Islet of Langerhans (tissue), 1 donor: ENCODE results near the gene MIEF1.
A peak's percentile ranks its signal among the peaks of the same experiment; 100 is the strongest.
"Not testable (repeated sequence)": the region's sequence is repeated elsewhere in the genome, so short reads cannot be mapped to it uniquely, and the experiment has no call there.

Experiments
- FAIRE-seq: peaks from one replicate; lab custom pipeline; 2011; peaks lifted over from hg19 to GRCh38; lab: Jason Lieb, UNC

Gene MIEF1

GRCh38 chr22:39490135-39490798, 11.8 kb upstream of the MIEF1 start:
- peak; percentile 94 for FAIRE-seq

DNA sequence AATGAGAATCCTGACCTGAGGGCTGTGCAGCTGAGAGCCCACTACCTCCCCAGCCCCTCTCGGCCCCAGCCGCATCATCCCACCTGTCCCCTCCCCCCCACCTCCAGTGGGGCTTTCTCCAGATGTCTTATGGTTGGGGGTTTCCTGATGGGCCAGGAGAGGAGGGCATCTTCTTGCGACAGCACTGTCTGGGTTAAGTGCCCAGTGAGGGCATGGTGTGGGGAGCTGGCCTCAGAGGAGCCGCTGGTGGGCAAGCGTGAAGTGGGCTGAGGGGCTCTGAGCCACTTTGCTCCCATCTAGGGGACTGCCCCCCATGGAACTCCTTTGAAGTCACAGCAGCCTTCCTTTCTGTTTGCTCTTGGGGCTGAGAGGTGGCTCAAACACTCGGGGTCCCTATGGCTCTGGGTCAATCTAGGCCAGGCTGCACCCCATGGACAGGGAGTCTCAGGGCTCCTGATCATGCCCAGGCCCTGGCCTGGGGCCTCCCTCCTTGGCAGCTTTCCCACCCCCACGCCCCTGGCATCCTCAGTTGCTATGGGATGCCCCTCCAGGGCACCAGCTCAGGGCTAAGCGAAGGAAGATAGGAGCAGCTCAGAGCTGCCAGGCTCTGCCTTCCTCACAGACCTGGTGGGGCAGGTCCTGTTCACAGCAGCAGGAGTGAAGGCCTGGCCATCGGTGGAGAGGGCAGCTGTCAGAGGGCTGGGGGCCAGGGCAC, 11.0 kb upstream of the MIEF1 start:
- no peak for FAIRE-seq

GRCh38 chr22:39491696-39492095, 10.4 kb upstream of the MIEF1 start:
- FAIRE-seq = no peak

- no peak for FAIRE-seq
Measured at GRCh38 chr22:39492186-39492585, 9.9 kb upstream of the MIEF1 start.

DNA sequence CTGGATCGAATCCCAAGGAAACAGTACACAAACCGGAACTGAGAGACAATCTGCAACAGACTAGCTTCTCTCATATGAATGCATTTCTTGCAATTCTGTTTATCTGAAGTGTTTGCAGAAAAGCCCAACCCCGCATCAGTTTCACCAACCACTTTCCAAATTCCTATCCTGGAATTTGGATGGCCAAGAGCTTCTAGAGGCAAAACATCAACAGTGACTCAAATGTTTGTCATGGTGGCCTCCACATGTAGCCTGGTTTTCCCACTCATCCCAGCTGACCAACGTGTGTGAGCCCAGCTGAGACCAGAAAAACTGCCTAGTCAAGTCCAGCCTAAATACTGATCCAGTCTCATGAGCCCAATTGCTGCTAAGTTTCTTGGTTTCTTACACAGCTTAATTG, 8.3 kb upstream of the MIEF1 start:
- FAIRE-seq = no peak

GRCh38 chr22:39494471-39495120, 7.5 kb upstream of the MIEF1 start:
- no peak for FAIRE-seq

DNA sequence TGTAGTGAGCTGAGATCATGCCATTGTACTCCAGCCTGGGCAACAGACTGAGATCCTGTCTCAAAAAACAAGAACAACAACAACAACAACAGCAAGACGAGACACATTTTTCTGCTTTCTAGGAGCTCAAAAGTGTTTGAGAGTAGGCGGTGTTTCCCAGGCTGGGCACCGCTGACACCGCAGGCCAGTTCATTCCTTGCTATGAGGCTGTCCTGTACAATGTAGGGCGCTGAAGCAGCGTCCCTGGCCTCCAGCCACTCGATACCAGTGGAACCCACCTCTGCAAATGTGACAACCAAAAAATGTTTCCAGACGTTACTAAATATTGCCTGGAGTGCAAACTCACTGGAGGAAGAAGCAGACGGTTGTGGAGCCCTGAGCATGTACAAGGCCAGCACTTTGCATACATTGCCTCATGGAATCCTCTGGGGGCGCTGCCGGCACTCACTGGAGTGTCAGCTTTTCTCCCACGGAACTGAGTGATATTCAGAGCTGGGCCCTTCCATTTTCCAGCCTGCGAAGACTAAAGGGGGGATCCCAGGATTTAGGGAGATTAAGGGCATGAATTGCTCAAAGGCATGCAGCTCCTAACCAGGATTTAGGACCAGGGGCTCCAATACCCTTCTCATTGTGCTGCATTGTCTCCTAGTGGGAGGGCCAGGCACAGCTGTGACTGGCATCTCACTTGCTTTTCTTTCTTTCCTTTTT, 5.8 kb upstream of the MIEF1 start:
- FAIRE-seq = peak; percentile 90

- FAIRE-seq = no peak
Measured at GRCh38 chr22:39497429-39497828, 4.7 kb upstream of the MIEF1 start.

GRCh38 chr22:39498368-39498767, 3.7 kb upstream of the MIEF1 start:
- no peak for FAIRE-seq

GRCh38 chr22:39498802-39499201, 3.3 kb upstream of the MIEF1 start:
- no peak for FAIRE-seq

GRCh38 chr22:39500101-39500500, 2.0 kb upstream of the MIEF1 start:
- no peak for FAIRE-seq

DNA sequence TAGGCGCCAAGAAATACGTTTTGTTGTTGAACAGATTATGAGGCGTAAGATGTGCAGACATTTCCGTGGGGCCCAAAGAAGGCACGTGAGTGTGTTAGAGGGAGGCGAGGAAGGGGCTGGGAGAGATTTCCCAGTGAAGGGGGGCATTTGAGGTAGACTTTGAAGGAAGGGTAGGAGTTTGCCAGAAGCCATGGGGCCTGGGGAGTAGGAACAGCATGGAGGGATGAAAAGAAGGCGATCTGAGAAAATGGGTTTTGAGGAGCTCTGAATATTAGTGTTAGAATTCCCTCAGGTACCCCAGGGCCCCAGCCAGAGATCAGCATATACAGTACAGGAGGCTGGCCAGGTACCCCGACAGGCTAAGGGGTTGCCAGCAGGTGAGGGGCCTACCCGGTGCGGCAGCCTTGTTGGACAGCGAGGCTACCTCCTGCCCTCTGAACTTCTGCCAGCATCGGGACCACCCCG, 414 bp upstream of the MIEF1 start:
- no peak for FAIRE-seq

DNA sequence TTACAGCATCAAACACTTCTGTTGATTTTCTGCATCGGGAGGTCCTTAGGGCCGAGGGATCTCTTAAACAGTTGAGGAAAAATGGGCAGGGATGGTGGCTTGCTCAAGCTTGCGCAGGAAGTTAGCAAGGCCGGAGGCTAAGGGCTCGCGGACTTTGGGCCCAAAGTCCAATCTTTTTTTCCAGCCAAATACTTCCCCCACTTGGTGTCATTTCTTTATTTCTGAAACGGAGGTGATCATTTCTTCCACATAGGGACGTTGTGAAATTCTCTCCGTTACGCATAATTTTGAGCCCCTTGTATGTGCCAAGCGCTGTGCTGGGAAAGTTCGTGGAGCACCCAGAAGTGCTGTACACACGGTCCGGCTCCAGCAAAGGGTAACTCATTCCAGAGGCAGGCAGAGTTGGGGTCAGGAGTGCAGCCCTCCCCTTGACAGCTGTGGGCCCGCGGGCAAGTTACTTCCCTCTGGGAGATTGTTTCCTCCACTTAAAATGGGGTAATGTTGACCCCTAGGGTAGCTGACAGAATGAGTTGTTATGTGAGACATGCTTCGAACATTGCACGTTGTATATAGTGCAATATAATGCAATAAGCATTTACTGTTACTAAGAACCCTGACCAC, 809 bp downstream of the MIEF1 start:
- no peak for FAIRE-seq

- no peak for FAIRE-seq
Measured at GRCh38 chr22:39503630-39504029, 1.5 kb downstream of the MIEF1 start.

DNA sequence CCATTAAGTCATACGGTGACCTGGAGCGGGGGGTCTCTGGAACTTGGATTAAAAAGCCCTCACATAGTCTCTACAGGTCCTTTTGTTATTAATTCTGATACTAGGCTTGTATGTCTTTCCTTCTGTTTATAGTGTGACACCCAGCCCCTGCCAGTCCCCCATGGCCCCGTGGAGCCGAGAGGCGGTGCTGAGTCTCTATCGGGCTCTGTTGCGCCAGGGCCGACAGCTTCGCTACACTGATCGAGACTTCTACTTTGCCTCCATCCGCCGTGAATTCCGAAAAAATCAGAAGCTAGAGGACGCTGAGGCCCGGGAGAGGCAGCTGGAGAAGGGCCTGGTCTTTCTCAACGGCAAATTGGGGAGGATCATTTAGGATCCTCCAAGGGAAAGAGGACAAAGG, 2.0 kb downstream of the MIEF1 start:
- FAIRE-seq = no peak

- not testable (repeated sequence) for FAIRE-seq
Measured at GRCh38 chr22:39507021-39507420, 4.9 kb downstream of the MIEF1 start.

GRCh38 chr22:39508393-39508792, 6.3 kb downstream of the MIEF1 start:
- no peak for FAIRE-seq

GRCh38 chr22:39510529-39511149, 8.5 kb downstream of the MIEF1 start:
- FAIRE-seq = no peak

GRCh38 chr22:39511226-39511625, 9.1 kb downstream of the MIEF1 start:
- FAIRE-seq = no peak

DNA sequence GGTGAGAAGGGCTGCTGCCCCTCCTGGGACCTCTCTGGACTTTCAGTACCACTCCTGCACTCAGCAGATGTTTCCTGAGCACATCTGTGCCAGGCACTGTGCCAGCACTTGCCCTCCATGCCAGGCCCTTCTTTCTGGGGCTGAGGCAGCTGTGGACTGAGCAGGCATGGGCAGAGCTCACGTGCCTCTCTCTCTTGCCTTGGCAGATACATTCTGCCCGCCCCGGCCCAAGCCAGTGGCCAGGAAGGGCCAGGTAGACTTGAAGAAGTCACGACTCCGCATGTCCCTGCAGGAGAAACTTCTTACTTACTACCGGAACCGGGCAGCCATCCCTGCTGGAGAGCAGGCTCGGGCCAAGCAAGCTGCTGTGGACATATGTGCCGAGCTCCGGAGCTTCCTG, 9.9 kb downstream of the MIEF1 start:
- FAIRE-seq = no peak

- FAIRE-seq = no peak
Measured at GRCh38 chr22:39513791-39514190, 11.7 kb downstream of the MIEF1 start.
